Measurements from ENCODE around the gene CT45A1.
"Not testable (repeated sequence)": the region's sequence is repeated elsewhere in the genome, so short reads cannot be mapped to it uniquely, and the experiment has no call there.

The CT45A1 gene, protein sequence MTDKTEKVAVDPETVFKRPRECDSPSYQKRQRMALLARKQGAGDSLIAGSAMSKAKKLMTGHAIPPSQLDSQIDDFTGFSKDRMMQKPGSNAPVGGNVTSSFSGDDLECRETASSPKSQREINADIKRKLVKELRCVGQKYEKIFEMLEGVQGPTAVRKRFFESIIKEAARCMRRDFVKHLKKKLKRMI

GRCh38 chrX:135713183-135713689 lies at the start of gene CT45A1:
Gene CT45A1, plus strand, starts transcription at chrX:135713639. Its CDS starts 5,302 bp downstream, at chrX:135718941.
- H3K36me3 ChIP-seq (ENCODE audit: insufficient read depth, insufficient read length, low read length); H3K4me1 ChIP-seq (ENCODE audit: insufficient read depth, insufficient read length); H3K9ac ChIP-seq (ENCODE audit: insufficient read length, low read depth); H3K4me3 ChIP-seq (ENCODE audit: insufficient read length, low read depth); DNase-seq (ENCODE audit: low read depth, low spot score); H3K9me3 ChIP-seq (ENCODE audit: insufficient read depth, low read length); H3K27me3 ChIP-seq (ENCODE audit: insufficient read depth, insufficient read length): not testable (repeated sequence)

- H3K36me3 ChIP-seq (ENCODE audit: insufficient read depth, insufficient read length, low read length); H3K27me3 ChIP-seq (ENCODE audit: insufficient read depth, insufficient read length); H3K4me3 ChIP-seq (ENCODE audit: insufficient read length, low read depth); H3K9ac ChIP-seq (ENCODE audit: insufficient read length, low read depth); DNase-seq (ENCODE audit: low read depth, low spot score); H3K4me1 ChIP-seq (ENCODE audit: insufficient read depth, insufficient read length); H3K9me3 ChIP-seq (ENCODE audit: insufficient read depth, low read length): not testable (repeated sequence)
These were observed 40.5 kb upstream of the CT45A1 start for GRCh38 chrX:135672979-135673378.

GRCh38 chrX:135688137-135688536 lies 25.3 kb upstream of the CT45A1 start:
- peak; percentile 3 for DNase-seq (ENCODE audit: low read depth, low spot score)
- H3K9me3 ChIP-seq (ENCODE audit: insufficient read depth, low read length), result no peaks in the 10 kb centered on the region
- no peaks in the 10 kb centered on the region for H3K36me3 ChIP-seq (ENCODE audit: insufficient read depth, insufficient read length, low read length)
- no peak for TF ChIP-seq SUZ12 (IDR thresholded peaks at IDR 0.05; ENCODE audit: extremely low read depth, insufficient read depth, insufficient read length)
- no peak overlapping the region for H3K9ac ChIP-seq (ENCODE audit: insufficient read length, low read depth)
- no peaks in the 10 kb centered on the region for H3K27me3 ChIP-seq (ENCODE audit: insufficient read depth, insufficient read length)
- no peak overlapping the region for H3K4me3 ChIP-seq (ENCODE audit: insufficient read length, low read depth)
- H3K4me1 ChIP-seq (ENCODE audit: insufficient read depth, insufficient read length), result no peaks in the 10 kb centered on the region

- no peak for DNase-seq (ENCODE audit: low read depth, low spot score)
- no peaks in the 10 kb centered on the region for H3K9me3 ChIP-seq (ENCODE audit: insufficient read depth, low read length)
- no peaks in the 10 kb centered on the region for H3K27me3 ChIP-seq (ENCODE audit: insufficient read depth, insufficient read length)
- no peak for TF ChIP-seq YY1 (IDR thresholded peaks at IDR 0.05; ENCODE audit: insufficient read depth, insufficient read length)
- TF ChIP-seq ZNF274 (IDR thresholded peaks at IDR 0.05; ENCODE audit: low read depth, low read length), result no peak
- TF ChIP-seq SUZ12 (IDR thresholded peaks at IDR 0.05; ENCODE audit: extremely low read depth, insufficient read depth, insufficient read length), result no peak
- no peaks in the 10 kb centered on the region for H3K4me1 ChIP-seq (ENCODE audit: insufficient read depth, insufficient read length)
- no peak overlapping the region for H3K4me3 ChIP-seq (ENCODE audit: insufficient read length, low read depth)
- no peak overlapping the region for H3K9ac ChIP-seq (ENCODE audit: insufficient read length, low read depth)
- no peaks in the 10 kb centered on the region for H3K36me3 ChIP-seq (ENCODE audit: insufficient read depth, insufficient read length, low read length)
These were observed 18.0 kb upstream of the CT45A1 start for GRCh38 chrX:135695471-135695870.

- no peaks in the 10 kb centered on the region for H3K9me3 ChIP-seq (ENCODE audit: insufficient read depth, low read length)
- H3K9ac ChIP-seq (ENCODE audit: insufficient read length, low read depth), result no peak overlapping the region
- DNase-seq (ENCODE audit: low read depth, low spot score), result no peak
- TF ChIP-seq YY1 (IDR thresholded peaks at IDR 0.05; ENCODE audit: insufficient read depth, insufficient read length), result no peak
- TF ChIP-seq SUZ12 (IDR thresholded peaks at IDR 0.05; ENCODE audit: extremely low read depth, insufficient read depth, insufficient read length), result no peak
- no peak for TF ChIP-seq ZNF274 (IDR thresholded peaks at IDR 0.05; ENCODE audit: low read depth, low read length)
- no peaks in the 10 kb centered on the region for H3K27me3 ChIP-seq (ENCODE audit: insufficient read depth, insufficient read length)
- H3K4me1 ChIP-seq (ENCODE audit: insufficient read depth, insufficient read length), result no peaks in the 10 kb centered on the region
- H3K36me3 ChIP-seq (ENCODE audit: insufficient read depth, insufficient read length, low read length), result no peaks in the 10 kb centered on the region
- no peak overlapping the region for H3K4me3 ChIP-seq (ENCODE audit: insufficient read length, low read depth)
These were observed 15.8 kb upstream of the CT45A1 start for GRCh38 chrX:135697601-135698000.

GRCh38 chrX:135698924-135699323 lies 14.5 kb upstream of the CT45A1 start:
- Histone ChIP-seq H3K36me3 (ENCODE audit: insufficient read depth, insufficient read length, low read length) (no peaks in the 10 kb centered on the region), H3K4me1 (ENCODE audit: insufficient read depth, insufficient read length) (no peaks in the 10 kb centered on the region), H3K4me3 (ENCODE audit: insufficient read length, low read depth) (no peak overlapping the region), H3K27me3 (ENCODE audit: insufficient read depth, insufficient read length) (no peaks in the 10 kb centered on the region), H3K9me3 (ENCODE audit: insufficient read depth, low read length) (no peaks in the 10 kb centered on the region), H3K9ac (ENCODE audit: insufficient read length, low read depth) (no peak overlapping the region)
- DNase-seq (ENCODE audit: low read depth, low spot score), result no peak
- no peak for TF ChIP-seq ZNF274 (IDR thresholded peaks at IDR 0.05; ENCODE audit: low read depth, low read length)
- no peak for TF ChIP-seq YY1 (IDR thresholded peaks at IDR 0.05; ENCODE audit: insufficient read depth, insufficient read length)
- TF ChIP-seq SUZ12 (IDR thresholded peaks at IDR 0.05; ENCODE audit: extremely low read depth, insufficient read depth, insufficient read length), result no peak

GRCh38 chrX:135707880-135708279 lies 5.6 kb upstream of the CT45A1 start:
- H3K27me3 ChIP-seq (ENCODE audit: insufficient read depth, insufficient read length), result no peaks in the 10 kb centered on the region
- H3K4me3 ChIP-seq (ENCODE audit: insufficient read length, low read depth), result no peak overlapping the region
- H3K9ac ChIP-seq (ENCODE audit: insufficient read length, low read depth), result no peak overlapping the region
- no peaks in the 10 kb centered on the region for H3K36me3 ChIP-seq (ENCODE audit: insufficient read depth, insufficient read length, low read length)
- DNase-seq (ENCODE audit: low read depth, low spot score), result peak; percentile 27
- TF ChIP-seq SUZ12 (IDR thresholded peaks at IDR 0.05; ENCODE audit: extremely low read depth, insufficient read depth, insufficient read length) (no peak), ZNF274 (IDR thresholded peaks at IDR 0.05; ENCODE audit: low read depth, low read length) (no peak), YY1 (IDR thresholded peaks at IDR 0.05; ENCODE audit: insufficient read depth, insufficient read length) (no peak)
- no peaks in the 10 kb centered on the region for H3K9me3 ChIP-seq (ENCODE audit: insufficient read depth, low read length)
- no peaks in the 10 kb centered on the region for H3K4me1 ChIP-seq (ENCODE audit: insufficient read depth, insufficient read length)

- no peak for DNase-seq (ENCODE audit: low read depth, low spot score)
- H3K4me3 ChIP-seq (ENCODE audit: insufficient read length, low read depth), result no peak overlapping the region
- H3K4me1 ChIP-seq (ENCODE audit: insufficient read depth, insufficient read length), result no peaks in the 10 kb centered on the region
- no peaks in the 10 kb centered on the region for H3K27me3 ChIP-seq (ENCODE audit: insufficient read depth, insufficient read length)
- H3K9me3 ChIP-seq (ENCODE audit: insufficient read depth, low read length), result no peaks in the 10 kb centered on the region; the same call in 1 of the 2 replicates
- H3K9ac ChIP-seq (ENCODE audit: insufficient read length, low read depth), result no peak overlapping the region
- no peaks in the 10 kb centered on the region for H3K36me3 ChIP-seq (ENCODE audit: insufficient read depth, insufficient read length, low read length)
- no peak for TF ChIP-seq SUZ12 (IDR thresholded peaks at IDR 0.05; ENCODE audit: extremely low read depth, insufficient read depth, insufficient read length)
- no peak for TF ChIP-seq ZNF274 (IDR thresholded peaks at IDR 0.05; ENCODE audit: low read depth, low read length)
- no peak for TF ChIP-seq YY1 (IDR thresholded peaks at IDR 0.05; ENCODE audit: insufficient read depth, insufficient read length)
These were observed 356 bp downstream of the CT45A1 start for GRCh38 chrX:135713795-135714194.

- H3K27me3 ChIP-seq (ENCODE audit: insufficient read depth, insufficient read length); H3K36me3 ChIP-seq (ENCODE audit: insufficient read depth, insufficient read length, low read length); H3K4me3 ChIP-seq (ENCODE audit: insufficient read length, low read depth); H3K9me3 ChIP-seq (ENCODE audit: insufficient read depth, low read length); DNase-seq (ENCODE audit: low read depth, low spot score); H3K9ac ChIP-seq (ENCODE audit: insufficient read length, low read depth); H3K4me1 ChIP-seq (ENCODE audit: insufficient read depth, insufficient read length): not testable (repeated sequence)
These were observed 21.2 kb downstream of the CT45A1 start for GRCh38 chrX:135734666-135735065.
